Raji (cell line): ENCODE results near the gene PSORS1C2.

Experiments used
- POLR2A ChIP-seq: IDR thresholded peaks from 2 replicates; pipeline ENCODE4 v1.6.1; 2011; ENCODE audit warnings: low read depth, low read length, control low read depth; ENCODE audit not compliant: insufficient read depth

The PSORS1C2 gene

GRCh38 chr6:31107052-31107451 is 31.8 kb downstream of the PSORS1C2 start:
- TF ChIP-seq POLR2A, result no peak

- TF ChIP-seq POLR2A, result no peak
Measured at GRCh38 chr6:31103136-31103535, 35.7 kb downstream of the PSORS1C2 start.

GRCh38 chr6:31098449-31098938 is 40.4 kb downstream of the PSORS1C2 start:
- TF ChIP-seq POLR2A, result no peak

GRCh38 chr6:31096656-31097055 is 42.2 kb downstream of the PSORS1C2 start:
- TF ChIP-seq POLR2A, result no peak

- no peak for TF ChIP-seq POLR2A
Measured at GRCh38 chr6:31096215-31096614, 42.7 kb downstream of the PSORS1C2 start.

GRCh38 chr6:31094389-31094881 is 44.4 kb downstream of the PSORS1C2 start:
- TF ChIP-seq POLR2A, result peak; percentile 30; the same call in 1 of the 2 replicates

GRCh38 chr6:31092769-31093505 is 45.9 kb downstream of the PSORS1C2 start:
- no peak for TF ChIP-seq POLR2A

- no peak for TF ChIP-seq POLR2A
Measured at GRCh38 chr6:31092238-31092637, 46.6 kb downstream of the PSORS1C2 start.

GRCh38 chr6:31091680-31092079 is 47.2 kb downstream of the PSORS1C2 start:
- no peak for TF ChIP-seq POLR2A

- no peak for TF ChIP-seq POLR2A
Measured at GRCh38 chr6:31090973-31091364, 47.9 kb downstream of the PSORS1C2 start.

GRCh38 chr6:31090275-31090972 is 48.4 kb downstream of the PSORS1C2 start:
- TF ChIP-seq POLR2A, result no peak
